AG04450 (cell line): Measurements from ENCODE around the gene ZNF14. TPM values are rescaled to one million over a fixed set of nuclear protein-coding genes. Genes with fewer than 3 reads are reported as not detected.

Source experiments
- CTCF ChIA-PET: fragments of 300-600, 350-600 bp; formaldehyde crosslinking; extraction: SDS; loops from one replicate; lab custom pipeline; 2022; ENCODE audit warnings: antibody characterized with exemption, inconsistent platforms; lab: Charles Lee
- POLR2A ChIA-PET: fragments of 350-600 bp; formaldehyde crosslinking; extraction: SDS; loops from one replicate; lab custom pipeline; 2021; ENCODE audit warnings: antibody characterized with exemption, inconsistent platforms; lab: Yijun Ruan, JAX
- DNase-seq: peaks from one replicate; pipeline ENCODE4 v3.0.0-alpha.2; 2011; ENCODE audit warnings: low read depth, low spot score
- H3K27ac ChIP-seq: one replicate; pipeline ENCODE4 v1.5.1; 2012; ENCODE audit warnings: low read depth, low read length, control low read depth
- H3K27me3 ChIP-seq: one replicate; pipeline ENCODE4 v1.6.0; 2012; ENCODE audit warnings: low read length; ENCODE audit not compliant: control insufficient read depth, insufficient read depth
- H3K4me3 ChIP-seq: 2 replicates; pipeline ENCODE4 v1.5.1; 2011; ENCODE audit warnings: mild to moderate bottlenecking, low read depth, low read length, control low read depth
- H3K9me3 ChIP-seq: 2 replicates; pipeline ENCODE4 v1.5.1; 2012; ENCODE audit warnings: low read length; ENCODE audit not compliant: control insufficient read depth, insufficient read depth
- CTCF ChIP-seq: IDR thresholded peaks from 2 replicates; pipeline ENCODE4 v1.5.1; 2011; ENCODE audit warnings: low read depth, low read length, control low read depth, inconsistent platforms
- polyA plus RNA-seq: library from polyadenylated mRNA; depleted of rRNA; stranded (reverse); fragments of >200 nt; gene quantifications from 2 replicates; pipeline ENCODE4 v1.2.3, GENCODE V29; 2011; rRNA removed
- small RNA-seq: library from RNA; depleted of rRNA; stranded (forward); fragments of <200 nt; gene quantifications from one replicate; pipeline ENCODE3, GENCODE V24; 2012; ENCODE audit warnings: low read depth; ENCODE audit not compliant: insufficient read length

Gene ZNF14
- polyA plus RNA-seq, 1 experiment: 4.2 TPM

- ChIA-PET POLR2A (no interaction called here), CTCF (interaction anchor here (0.6 to 3.0 kb wide), 3 partner anchors 18 to 130 kb away, joined by 3 to 8 read pairs (median 6); partner anchors contain the start of gene GMIP)
- Histone ChIP-seq H3K27ac (no peak overlapping the region), H3K9me3 (peaks cover 12% of the 10 kb centered on the region; the same call in 1 of the 2 replicates), H3K4me3 (no peak overlapping the region), H3K27me3 (no peaks in the 10 kb centered on the region)
- no peak for DNase-seq
- no peak for TF ChIP-seq CTCF
These were observed 71.1 kb downstream of the ZNF14 start for GRCh38 chr19:19661675-19662251.

GRCh38 chr19:19661141-19661674 is 71.7 kb downstream of the ZNF14 start:
- no peak for TF ChIP-seq CTCF
- CTCF ChIA-PET: interaction anchor here (1.4 to 3.0 kb wide), 2 partner anchors 17 to 129 kb away, joined by 6 to 8 read pairs; partner anchors contain the start of gene GMIP
- Histone ChIP-seq H3K4me3 (no peak overlapping the region), H3K27me3 (no peaks in the 10 kb centered on the region), H3K27ac (no peak overlapping the region), H3K9me3 (peaks cover 12% of the 10 kb centered on the region; the same call in 1 of the 2 replicates)
- DNase-seq: no peak
- POLR2A ChIA-PET: no interaction called here

Small RNA genes within 50 kb of the gene (small RNA-seq; reads per million reads assigned to genes)
- gene AC011458.2 (not detected), gene AC011477.5 (not detected)

Other genes with a start within 250 kb of the ZNF14 start
- 1.0 and 1.7 TPM in 2 replicates for gene TSSK6, start 217.6 kb downstream of the ZNF14 start, polyA plus RNA-seq
- gene NDUFA13, start 216.9 kb downstream of the ZNF14 start, polyA plus RNA-seq: 388 and 454 TPM in 2 replicates
- 1.2 and 1.4 TPM in 2 replicates for gene YJEFN3, start 204.2 kb downstream of the ZNF14 start, polyA plus RNA-seq
- 0.20 and 0.25 TPM in 2 replicates for gene CILP2, start 194.8 kb downstream of the ZNF14 start, polyA plus RNA-seq
- gene PBX4, start 114.4 kb downstream of the ZNF14 start, polyA plus RNA-seq: 0.63 and 0.69 TPM in 2 replicates
- gene LPAR2, start 104.9 kb downstream of the ZNF14 start, polyA plus RNA-seq: 2.2 and 2.3 TPM in 2 replicates
- 3.1 and 3.8 TPM in 2 replicates for gene GMIP, start 89.5 kb downstream of the ZNF14 start, polyA plus RNA-seq
- 9.4 and 13.4 TPM in 2 replicates for gene ATP13A1, start 69.4 kb downstream of the ZNF14 start, polyA plus RNA-seq
- 4.3 and 4.5 TPM in 2 replicates for gene ZNF101, start 64.3 kb downstream of the ZNF14 start, polyA plus RNA-seq
- gene ZNF506, start 88.6 kb upstream of the ZNF14 start, polyA plus RNA-seq: 10.4 and 14.2 TPM in 2 replicates
- gene ZNF253, start 132.8 kb upstream of the ZNF14 start, polyA plus RNA-seq: 2.8 and 4.2 TPM in 2 replicates
- 4.6 and 4.9 TPM in 2 replicates for gene ZNF93, start 167.8 kb upstream of the ZNF14 start, polyA plus RNA-seq